Gastrocnemius medialis (tissue), 4 donors: ENCODE results near the gene POLR3H. TPM values are rescaled to one million over a fixed set of nuclear protein-coding genes. Genes with fewer than 3 reads are reported as not detected.

Source experiments
- ATAC-seq, 2 donors: fragments of 150-250 bp; one replicate each; pipeline ENCODE4 v1.9.1; 2016
- DNase-seq, 2 donors: peaks; one replicate each; pipeline ENCODE4 v3.0.0-alpha.2; 2019
- H3K27ac ChIP-seq, 4 donors: fragments of 200-600 bp; sonication (generic); 1 replicate in 1 of 4; 2 replicates in 3 of 4; pipeline ENCODE4 v1.5.1; 2016 to 2018; ENCODE audit warnings: mild to moderate bottlenecking in 2 of 4, moderate library complexity in 1 of 4
- H3K27me3 ChIP-seq, 3 donors: fragments of 200-600 bp; sonication (generic) in 2 of 3; 1 replicate in 1 of 3; 2 replicates in 2 of 3; pipeline versions ENCODE4 v1.5.1 to v1.6.0; 2016 to 2019; ENCODE audit warnings: mild to moderate bottlenecking in 1 of 3, moderate library complexity in 1 of 3
- H3K36me3 ChIP-seq, 2 donors: fragments of 200-600 bp; sonication (generic) in 1 of 2; one replicate each; pipeline ENCODE4 v1.5.1; 2017 to 2018
- H3K4me1 ChIP-seq, 2 donors: fragments of 200-600 bp; sonication (generic) in 1 of 2; one replicate each; pipeline ENCODE4 v1.5.1; 2016 to 2017; ENCODE audit warnings: mild to moderate bottlenecking in 2 of 2
- H3K4me3 ChIP-seq, 4 donors: fragments of 200-600 bp; sonication (generic) in 3 of 4; 1 replicate in 1 of 4; 2 replicates in 3 of 4; pipeline ENCODE4 v1.5.1; 2016 to 2019; ENCODE audit warnings: mild to moderate bottlenecking in 2 of 4
- H3K9me3 ChIP-seq, 3 donors: fragments of 200-600 bp; sonication (generic) in 2 of 3; 1 replicate in 1 of 3; 2 replicates in 2 of 3; pipeline ENCODE4 v1.5.1; 2016 to 2019
- CTCF ChIP-seq, 5 experiments: fragments of 450-650 bp in 3 of 5; fragments of 200-600 bp in 2 of 5; sonication (generic) in 2 of 5; IDR thresholded peaks in 4 of 5; conservative IDR thresholded peaks in 1 of 5; 1 replicate in 4 of 5; 2 replicates in 1 of 5; pipeline ENCODE4 v1.5.1; 2016 to 2019; ENCODE audit warnings: antibody characterized with exemption in 5 of 5, mild to moderate bottlenecking in 3 of 5, moderate library complexity in 3 of 5
- POLR2A ChIP-seq, 2 donors: fragments of 450-650 bp; IDR thresholded peaks; one replicate each; pipeline ENCODE4 v1.6.1; 2017; ENCODE audit warnings: antibody characterized with exemption in 2 of 2, mild to moderate bottlenecking in 2 of 2, moderate library complexity in 2 of 2
- in situ Hi-C, 4 donors: fragments of 200-750 bp; cut with MboI; loops; one replicate each; pipeline versions ENCODE4 v1.15.0 to v1.8.0; 2017; ENCODE audit warnings: low sequenced_read_pairs in 4 of 4
- intact Hi-C: fragments of 100-400 bp; cut with DNase I; formaldehyde crosslinking; loops from one replicate; pipeline ENCODE4 v1.15.1; 2023; ENCODE audit warnings: low total_unique reads
- total RNA-seq, 4 donors: library from RNA; depleted of rRNA; stranded (reverse); fragments of >200 nt; gene quantifications; one replicate each; pipeline versions ENCODE4 v1.1.0 to v1.2.3, GENCODE V29; 2016

The POLR3H gene
- total RNA-seq, 4 donors from 2014 or later = 5.7 to 11.0 (median 6.9) TPM

- no peaks in the 10 kb centered on the region for H3K4me1 ChIP-seq
- no peak overlapping the region for H3K4me3 ChIP-seq
- DNase-seq (no peak), ATAC-seq (no peak)
- TF ChIP-seq CTCF (IDR thresholded peaks at IDR 0.05 in 4 of 5, conservative IDR thresholded peaks at IDR 0.05 in 1 of 5) = no peak
- TF ChIP-seq POLR2A (IDR thresholded peaks at IDR 0.05) = no peak
- H3K36me3 ChIP-seq = peaks cover 0 to 4% of the 10 kb centered on the region in 2 donors
- no peaks in the 10 kb centered on the region for H3K9me3 ChIP-seq
- intact Hi-C loops (no loop called here), in situ Hi-C loops (no loop called here)
- no peak overlapping the region for H3K27ac ChIP-seq
- H3K27me3 ChIP-seq = no peaks in the 10 kb centered on the region
These were observed 34.5 kb upstream of the POLR3H start for GRCh38 chr22:41578818-41579217.

- no peaks in the 10 kb centered on the region for H3K9me3 ChIP-seq
- no peaks in the 10 kb centered on the region for H3K36me3 ChIP-seq
- no peaks in the 10 kb centered on the region for H3K4me1 ChIP-seq
- H3K27me3 ChIP-seq = no peaks in the 10 kb centered on the region
- in situ Hi-C loops (no loop called here), intact Hi-C loops (no loop called here)
- no peak overlapping the region for H3K4me3 ChIP-seq
- no peak for ATAC-seq
- no peak for TF ChIP-seq CTCF (IDR thresholded peaks at IDR 0.05 in 4 of 5, conservative IDR thresholded peaks at IDR 0.05 in 1 of 5)
- no peak for TF ChIP-seq POLR2A (IDR thresholded peaks at IDR 0.05)
- no peak for DNase-seq
- H3K27ac ChIP-seq = no peak overlapping the region
These were observed 33.8 kb upstream of the POLR3H start for GRCh38 chr22:41578114-41578513.

- peak in 1 of 2 donors; percentile 25 for DNase-seq
These were observed 32.6 kb upstream of the POLR3H start for GRCh38 chr22:41576877-41577276.

GRCh38 chr22:41575533-41575932, 31.3 kb upstream of the POLR3H start:
- no peak for DNase-seq
- no peaks in the 10 kb centered on the region for H3K27me3 ChIP-seq
- in situ Hi-C loops = no loop called here
- no peak for TF ChIP-seq CTCF (IDR thresholded peaks at IDR 0.05 in 4 of 5, conservative IDR thresholded peaks at IDR 0.05 in 1 of 5)
- TF ChIP-seq POLR2A (IDR thresholded peaks at IDR 0.05) = no peak
- ATAC-seq = no peak
- no peak overlapping the region for H3K4me3 ChIP-seq
- H3K36me3 ChIP-seq = no peaks in the 10 kb centered on the region
- H3K4me1 ChIP-seq = no peaks in the 10 kb centered on the region
- no peak overlapping the region for H3K27ac ChIP-seq
- H3K9me3 ChIP-seq = no peaks in the 10 kb centered on the region
- intact Hi-C loops = no loop called here

More at GRCh38 chr22:41576877-41577276, 32.6 kb upstream of the POLR3H start:
- intact Hi-C loops = no loop called here
- no peak for TF ChIP-seq POLR2A (IDR thresholded peaks at IDR 0.05)
- TF ChIP-seq CTCF (IDR thresholded peaks at IDR 0.05 in 4 of 5, conservative IDR thresholded peaks at IDR 0.05 in 1 of 5) = peak in 4 of 5 experiments; percentile 13 to 47 (median 34)
- Histone ChIP-seq H3K4me3 (no peak overlapping the region), H3K36me3 (no peaks in the 10 kb centered on the region), H3K4me1 (no peaks in the 10 kb centered on the region), H3K27ac (no peak overlapping the region), H3K9me3 (no peaks in the 10 kb centered on the region), H3K27me3 (no peaks in the 10 kb centered on the region)
- ATAC-seq = no peak
- in situ Hi-C loops = no loop called here

- no peaks in the 10 kb centered on the region for H3K9me3 ChIP-seq
- intact Hi-C loops = no loop called here
- H3K4me1 ChIP-seq = no peaks in the 10 kb centered on the region
- H3K27me3 ChIP-seq = no peaks in the 10 kb centered on the region
- no peak overlapping the region for H3K27ac ChIP-seq
- H3K4me3 ChIP-seq = no peak overlapping the region
- no peak for ATAC-seq
- in situ Hi-C loops = no loop called here
- DNase-seq = peak in 1 of 2 donors; percentile 48
- no peak for TF ChIP-seq POLR2A (IDR thresholded peaks at IDR 0.05)
- no peak for TF ChIP-seq CTCF (IDR thresholded peaks at IDR 0.05 in 4 of 5, conservative IDR thresholded peaks at IDR 0.05 in 1 of 5)
- no peaks in the 10 kb centered on the region for H3K36me3 ChIP-seq
These were observed 30.6 kb upstream of the POLR3H start for GRCh38 chr22:41574847-41575381.
